ENCODE results near the gene UBE2N. TPM values are rescaled to one million over a fixed set of nuclear protein-coding genes. Genes with fewer than 3 reads are reported as not detected.
A peak's percentile ranks its signal among the peaks of the same experiment; 100 is the strongest.
"Not testable (repeated sequence)": the region's sequence is repeated elsewhere in the genome, so short reads cannot be mapped to it uniquely, and the experiment has no call there.

Gene UBE2N
- total and polyA plus RNA-seq, 10 of the 15 experiments (the other 5 are each of a cell fraction or from before 2014, with no cell fraction given) = 243 to 945 (median 443) TPM

DNA sequence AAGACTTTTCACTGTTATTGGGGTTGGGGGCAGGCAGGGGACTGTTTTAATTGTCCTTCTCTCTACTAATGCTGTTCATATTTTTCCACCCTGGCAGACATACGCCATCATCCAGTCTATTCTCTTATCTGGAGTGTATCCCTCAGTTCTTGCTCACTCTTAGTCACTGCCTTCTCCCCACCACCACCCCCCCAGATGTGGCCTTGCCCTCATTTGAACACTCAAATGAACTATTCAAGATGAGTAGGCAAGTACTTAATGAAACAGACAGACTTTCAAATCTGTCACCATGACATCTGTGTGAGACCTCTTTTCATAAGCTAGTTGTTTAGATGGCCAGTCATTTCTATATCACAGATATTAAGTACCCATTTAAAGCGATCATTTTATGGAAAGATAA is 54.0 kb downstream of the UBE2N start:
- RAD21 ChIA-PET (ENCODE audit: unreplicated experiment) = interaction anchor here (0.8 to 4.5 kb wide), 10 partner anchors 9 to 400 kb away, joined by 3 to 16 read pairs (median 9); no protein-coding TSS in a partner anchor
- Histone ChIP-seq H3K79me2 (ENCODE audit: control insufficient read depth, insufficient read depth, low read length) (peaks cover 90% of the 10 kb centered on the region), H3K9me3 (replicated peaks; ENCODE audit: control insufficient read depth, insufficient read depth, low read length) (no peaks in the 10 kb centered on the region; the same call in 1 of the 3 replicates), H3K4me3 (peak overlapping the region; percentile 6), H3K4me1 (ENCODE audit: control insufficient read depth, insufficient read depth, low read length) (peaks cover 27% of the 10 kb centered on the region), H4K20me1 (ENCODE audit: control insufficient read depth, insufficient read depth) (no peaks in the 10 kb centered on the region), H2AFZ (ENCODE audit: control insufficient read depth, low read depth, low read length) (no peak overlapping the region), H3K27ac (ENCODE audit: control insufficient read depth, insufficient read depth) (peak overlapping the region; percentile 35; the same call in 1 of the 2 replicates), H3K4me2 (ENCODE audit: control insufficient read depth, insufficient read depth) (peak overlapping the region; percentile 64; the same call in 1 of the 2 replicates), H3K27me3 (replicated peaks in 1 of 2; ENCODE audit: control insufficient read depth in 2 of 2, insufficient read depth in 2 of 2, low read length in 1 of 2) (no peaks in the 10 kb centered on the region), H3K36me3 (ENCODE audit: control insufficient read depth in 2 of 2, insufficient read depth in 2 of 2, low read length in 1 of 2) (peaks cover 0 to 19% of the 10 kb centered on the region in 2 experiments; a peak in 3 of 4 replicates), H3K9ac (ENCODE audit: control insufficient read depth, insufficient read depth, low read length) (0 out of 2 replicates have a peak overlapping the region, but pooled peaks have one; percentile 17)
- TF ChIP-seq MTA2 (IDR thresholded peaks at IDR 0.05; ENCODE audit: low read depth) (0 out of 2 replicates have a peak, but pooled peaks have one; percentile 47), HDGF (IDR thresholded peaks at IDR 0.05) (no peak), JUNB (IDR thresholded peaks at IDR 0.05) (peak; percentile 78), RUNX3 (IDR thresholded peaks at IDR 0.05; ENCODE audit: low read length) (peak; percentile 52), ZNF24 (IDR thresholded peaks at IDR 0.05) (no peak), EED (IDR thresholded peaks at IDR 0.05; ENCODE audit: low read depth) (peak; percentile 38; the same call in 1 of the 2 replicates), FOXM1 (IDR thresholded peaks at IDR 0.05; ENCODE audit: low read depth, low read length) (peak; percentile 19; the same call in 1 of the 2 replicates), BCL11A (IDR thresholded peaks at IDR 0.05; ENCODE audit: low read depth, low read length) (peak; percentile 63), NFIC (IDR thresholded peaks at IDR 0.05; ENCODE audit: low read depth, low read length) (peak; percentile 60; the same call in 1 of the 2 replicates)
- peak; percentile 76 for ATAC-seq
- FAIRE-seq = no peak
- DNase-seq (ENCODE audit: low read depth, low spot score) = no peak
- WGBS (ENCODE audit: insufficient coverage, insufficient replicate concordance, low lambda C conversion rate, missing lambda C conversion rate) = 22% methylated on average over 2 of the region's 2 CpGs
- BruUV-seq (replicated peaks) = no TSS peak
- SMC1A ChIA-PET (ENCODE audit: uncharacterized antibody, unreplicated experiment) = interaction anchor here (0.7 to 10.4 kb wide), 12 partner anchors 9 to 401 kb away, joined by 3 to 209 read pairs (median 6); no protein-coding TSS in a partner anchor
- intact Hi-C loops (cut with micrococcal nuclease; ENCODE audit: unreplicated experiment) (loop anchor here (2.0 kb wide), 1 partner anchor 289 kb away; no protein-coding TSS in a partner anchor), in situ Hi-C loops (cut with MboI) (no loop called here)
- CTCF ChIA-PET = interaction anchor here (0.7 to 3.9 kb wide), 8 partner anchors 9 to 602 kb away, joined by 3 to 29 read pairs (median 4); no protein-coding TSS in a partner anchor
- POLR2A ChIA-PET = interaction anchor here (0.7 to 1.8 kb wide), 3 partner anchors 11 to 625 kb away, joined by 3 to 8 read pairs (median 3); partner anchors contain the start of genes EEA1 and NUDT4

DNA sequence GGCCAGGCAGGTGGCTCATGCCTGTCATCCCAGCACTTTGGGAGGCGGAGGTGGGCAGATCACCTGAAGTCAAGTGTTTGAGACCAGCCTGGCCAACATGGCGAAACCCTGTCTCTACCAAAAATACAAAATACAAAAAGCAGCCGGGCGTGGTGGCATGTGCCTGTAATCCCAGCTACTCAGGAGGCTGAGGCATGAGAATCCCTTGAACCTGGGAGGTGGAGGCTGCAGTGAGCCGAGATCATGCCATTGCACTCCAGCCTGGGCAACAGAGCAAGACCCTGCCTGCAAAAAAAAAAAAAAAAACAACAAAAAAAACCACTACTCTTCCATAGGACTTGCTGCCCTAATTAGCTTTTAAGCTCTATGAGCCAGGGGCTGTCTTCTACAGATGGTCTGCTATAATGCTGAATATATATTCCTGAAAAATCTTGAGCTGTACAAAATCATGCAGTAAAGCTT is 59.7 kb downstream of the UBE2N start:
- BruUV-seq (replicated peaks); H2AFZ ChIP-seq (ENCODE audit: control insufficient read depth, low read depth, low read length); FAIRE-seq; ATAC-seq; DNase-seq (ENCODE audit: low read depth, low spot score); H3K27me3 ChIP-seq (replicated peaks in 1 of 2; ENCODE audit: control insufficient read depth in 2 of 2, insufficient read depth in 2 of 2, low read length in 1 of 2); H4K20me1 ChIP-seq (ENCODE audit: control insufficient read depth, insufficient read depth); H3K4me1 ChIP-seq (ENCODE audit: control insufficient read depth, insufficient read depth, low read length); H3K9me3 ChIP-seq (replicated peaks; ENCODE audit: control insufficient read depth, insufficient read depth, low read length): not testable (repeated sequence)
- ChIA-PET RAD21 (ENCODE audit: unreplicated experiment) (interaction anchor here (0.7 to 6.9 kb wide), 31 partner anchors 9 to 720 kb away, joined by 3 to 133 read pairs (median 6); no protein-coding TSS in a partner anchor), CTCF (interaction anchor here (0.8 to 7.5 kb wide), 19 partner anchors 8 to 721 kb away, joined by 3 to 93 read pairs (median 11); no protein-coding TSS in a partner anchor), POLR2A (interaction anchor here (0.5 to 3.8 kb wide), 13 partner anchors 10 to 399 kb away, joined by 3 to 17 read pairs (median 5); no protein-coding TSS in a partner anchor), SMC1A (ENCODE audit: uncharacterized antibody, unreplicated experiment) (interaction anchor here (0.6 to 10.4 kb wide), 35 partner anchors 8 to 966 kb away, joined by 3 to 209 read pairs (median 8); no protein-coding TSS in a partner anchor)
- in situ Hi-C loops (cut with MboI) (loop anchor here (5.0 kb wide), 1 partner anchor 395 kb away; no protein-coding TSS in a partner anchor), intact Hi-C loops (cut with micrococcal nuclease; ENCODE audit: unreplicated experiment) (loop anchor here (2.0 to 5.0 kb wide), 3 partner anchors 85 to 245 kb away; no protein-coding TSS in a partner anchor)
- Histone ChIP-seq H3K79me2 (ENCODE audit: control insufficient read depth, insufficient read depth, low read length) (peaks cover 94% of the 10 kb centered on the region), H3K4me2 (ENCODE audit: control insufficient read depth, insufficient read depth) (peak overlapping the region; percentile 58), H3K27ac (ENCODE audit: control insufficient read depth, insufficient read depth) (peak overlapping the region; percentile 98; the same call in 1 of the 2 replicates), H3K36me3 (ENCODE audit: control insufficient read depth in 2 of 2, insufficient read depth in 2 of 2, low read length in 1 of 2) (peaks cover 0 to 11% of the 10 kb centered on the region in 2 experiments; a peak in 2 of 4 replicates), H3K4me3 (peak overlapping the region; percentile 87), H3K9ac (ENCODE audit: control insufficient read depth, insufficient read depth, low read length) (peak overlapping the region; percentile 98)
- WGBS (ENCODE audit: insufficient coverage, insufficient replicate concordance, low lambda C conversion rate, missing lambda C conversion rate) = 28% methylated on average over 5 of the region's 5 CpGs
